NCI-H146 treated with DMSO at 0.1 percent for 48 hours (cell line): ENCODE measurements around the gene PAOX.

Experiments used
- DNase-seq: peaks from one replicate; lab custom pipeline; 2025; ENCODE audit not compliant: unreplicated experiment; lab: John Stamatoyannopoulos, UW

Gene PAOX

DNA sequence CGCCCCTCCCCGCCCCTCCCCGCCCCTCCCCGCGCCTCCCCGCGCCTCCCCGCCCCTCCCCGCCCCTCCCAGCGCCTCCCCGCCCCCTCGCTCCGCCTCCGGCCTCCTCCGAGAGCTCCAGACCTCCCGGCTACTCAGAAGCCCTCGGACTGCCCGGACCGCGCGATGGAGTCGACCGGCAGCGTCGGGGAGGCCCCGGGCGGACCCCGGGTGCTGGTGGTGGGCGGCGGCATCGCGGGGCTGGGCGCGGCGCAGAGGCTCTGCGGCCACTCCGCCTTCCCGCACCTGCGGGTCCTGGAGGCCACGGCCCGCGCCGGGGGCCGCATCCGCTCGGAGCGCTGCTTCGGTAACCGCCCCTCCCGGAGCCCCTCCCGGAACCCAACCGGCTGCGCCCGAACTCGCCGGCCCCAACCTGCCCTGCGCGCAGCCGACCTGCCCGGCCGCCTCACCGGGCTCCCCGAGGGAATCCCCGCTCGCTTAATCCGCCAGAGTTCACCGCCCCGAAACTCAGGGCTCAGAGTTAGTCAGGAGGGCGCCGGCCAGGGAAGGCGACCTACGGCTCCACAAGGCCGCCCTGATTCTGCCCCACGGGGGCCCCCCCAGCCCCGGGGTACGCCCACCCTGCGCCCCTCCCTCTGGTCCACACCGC is at the start of gene PAOX:
Gene PAOX (plus strand): TSS at position 111 of the 649 bp plus-strand sequence. CDS start 55 bp downstream, at position 166.
- no peak for DNase-seq

- DNase-seq: peak; percentile 67
These were observed 49.4 kb upstream of the PAOX start for GRCh38 chr10:133329491-133330202.

DNA sequence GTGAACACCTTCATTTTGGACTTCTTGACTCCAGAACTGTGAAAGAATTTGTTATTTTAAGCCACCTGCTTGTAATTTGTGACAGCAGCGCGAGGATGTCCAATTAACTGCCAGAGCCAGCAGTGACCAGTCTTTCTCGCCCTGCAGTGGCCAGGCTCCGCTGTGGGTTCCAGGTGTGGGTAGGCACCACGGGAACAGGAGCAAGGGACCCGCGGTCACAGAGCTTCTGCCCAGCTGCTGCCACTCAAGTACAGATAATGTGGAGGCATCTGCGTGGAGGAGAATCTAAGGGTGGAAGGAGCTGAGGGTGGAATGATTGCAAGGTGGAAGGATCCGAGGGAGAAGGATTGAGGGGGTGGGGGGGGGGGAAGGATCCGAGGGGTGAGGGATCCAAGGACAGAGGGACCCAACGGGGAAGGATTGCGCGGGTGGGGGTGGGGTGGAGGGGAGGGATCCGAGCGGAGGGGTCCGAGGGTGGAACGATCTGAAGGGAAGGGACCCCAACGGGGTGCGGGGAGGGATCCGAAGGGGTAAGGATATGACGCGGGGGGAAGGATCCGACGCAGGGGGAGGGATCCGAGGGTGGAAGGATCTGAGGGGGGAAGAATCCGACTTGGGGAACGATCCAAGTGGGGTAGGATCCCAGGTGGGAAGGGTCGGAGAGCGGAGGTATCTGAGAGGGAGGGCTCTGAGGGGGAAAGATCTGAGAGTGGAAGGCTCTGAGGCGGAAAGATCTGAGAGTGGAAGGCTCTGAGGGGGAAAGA is 45.9 kb upstream of the PAOX start:
- DNase-seq: no peak

- no peak for DNase-seq
These were observed 44.4 kb upstream of the PAOX start for GRCh38 chr10:133334503-133335245.

- no peak for DNase-seq
These were observed 43.6 kb upstream of the PAOX start for GRCh38 chr10:133335246-133336117.

- no peak for DNase-seq
These were observed 42.9 kb upstream of the PAOX start for GRCh38 chr10:133336118-133336576.

GRCh38 chr10:133336577-133337369 is 42.3 kb upstream of the PAOX start, which contains the start of gene CALY:
CALY (minus strand) TSS chr10:133336896; CDS start chr10:133328989, 7,907 bp downstream.
- peak; percentile 40 for DNase-seq

DNA sequence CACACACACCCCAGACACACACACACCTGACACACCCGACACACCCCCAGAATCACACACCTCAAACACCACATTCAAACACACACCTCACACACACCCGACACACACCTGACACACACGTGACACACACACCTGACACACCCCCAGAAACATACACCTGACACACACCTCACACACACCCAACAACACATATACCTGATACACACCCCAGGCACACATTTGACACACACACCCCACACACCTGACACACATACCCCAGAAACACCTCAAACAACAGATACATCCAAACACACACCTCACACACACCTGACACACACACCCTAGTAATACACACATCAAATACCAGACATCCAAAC is 41.7 kb upstream of the PAOX start:
- DNase-seq: no peak

DNA sequence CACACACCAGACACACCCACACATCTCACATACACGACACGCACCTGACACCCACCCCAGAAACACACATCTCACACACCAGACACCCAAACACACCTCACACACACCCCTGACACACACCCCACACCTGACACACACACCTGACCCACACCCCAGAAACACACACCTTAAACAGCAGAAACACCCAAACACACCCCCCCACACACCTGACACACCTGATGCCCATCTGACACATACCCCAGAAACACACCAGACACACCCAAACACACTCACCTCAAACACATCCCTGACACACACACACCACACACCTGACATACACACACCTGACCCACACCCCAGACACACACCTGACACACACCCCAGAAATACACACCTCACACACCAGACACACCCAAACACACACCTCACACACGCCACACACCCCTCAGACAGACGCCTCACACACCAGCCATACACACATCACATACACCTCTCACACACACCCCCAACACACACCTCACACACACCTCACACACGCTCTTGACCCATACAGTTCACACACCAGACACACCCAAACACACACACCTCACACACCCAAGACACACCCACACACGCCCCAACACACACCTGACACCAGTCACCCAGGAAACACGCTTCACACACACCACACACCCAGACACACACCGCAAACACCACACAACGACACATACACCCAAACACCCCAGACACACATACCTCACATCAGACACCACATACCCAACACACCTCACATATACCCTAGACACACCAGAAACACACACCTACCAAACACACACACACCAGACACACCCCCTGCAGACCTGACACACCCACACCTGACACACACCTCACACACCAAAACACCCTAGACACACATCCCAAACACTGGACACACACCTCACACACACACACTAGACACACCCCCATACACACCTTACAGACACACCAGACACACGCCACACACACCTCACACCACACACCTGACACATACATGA is 40.7 kb upstream of the PAOX start:
- DNase-seq: no peak

GRCh38 chr10:133339708-133340380 is 39.2 kb upstream of the PAOX start:
- no peak for DNase-seq

DNA sequence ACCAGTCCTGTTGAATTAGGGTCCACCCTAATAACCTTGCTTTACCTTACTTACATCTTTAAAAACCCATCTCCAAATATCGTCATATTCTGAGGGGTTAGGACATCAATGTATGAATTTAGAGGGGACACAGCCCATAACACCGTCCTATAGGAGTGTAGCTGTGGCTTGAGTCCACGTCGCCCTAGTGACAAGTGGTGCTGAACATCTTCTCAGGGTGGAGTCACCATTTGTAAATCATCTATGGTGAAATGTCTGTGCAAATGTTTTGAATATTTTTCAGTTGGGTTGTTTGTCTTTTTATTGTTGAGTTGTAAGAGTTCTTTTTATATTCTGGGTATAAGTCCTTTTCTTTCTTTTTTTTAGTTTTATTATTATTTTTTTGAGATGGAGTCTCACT is 37.1 kb upstream of the PAOX start:
- no peak for DNase-seq

- no peak for DNase-seq
These were observed 36.1 kb upstream of the PAOX start for GRCh38 chr10:133342942-133343341.

DNA sequence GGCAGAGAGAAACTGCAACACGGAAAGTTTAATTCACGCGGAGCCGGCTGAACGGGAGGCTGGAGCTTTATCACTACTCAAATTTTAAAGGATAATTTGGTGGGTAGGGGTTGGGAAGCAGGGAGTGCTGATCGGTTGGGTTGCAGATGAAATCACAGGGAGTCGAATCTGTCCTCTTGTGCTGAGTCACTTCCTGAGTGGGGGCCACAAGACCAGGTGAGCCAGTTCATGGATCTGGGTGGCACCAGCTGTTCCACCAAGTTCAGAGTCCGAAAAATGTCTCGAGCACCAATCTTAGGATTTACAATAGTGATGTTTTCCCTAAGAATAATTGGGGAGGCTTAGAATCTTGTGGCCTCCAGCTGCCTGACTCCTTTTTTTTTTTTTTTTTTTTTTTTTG is 35.5 kb upstream of the PAOX start:
- DNase-seq: no peak

GRCh38 chr10:133344236-133344635 is 34.8 kb upstream of the PAOX start:
- no peak for DNase-seq

- no peak for DNase-seq
These were observed 32.6 kb upstream of the PAOX start for GRCh38 chr10:133346413-133346812.

GRCh38 chr10:133347710-133348517 is 31.1 kb upstream of the PAOX start:
- no peak for DNase-seq

GRCh38 chr10:133349160-133349568 is 29.9 kb upstream of the PAOX start:
- no peak for DNase-seq
